Measurements from ENCODE around the gene SEMA4D.

SEMA4D gene

GRCh38 chr9:89440951-89441654 is 56.8 kb downstream of the SEMA4D start:
- TF ChIP-seq CTCF (IDR thresholded peaks at IDR 0.05; ENCODE audit: low read depth, low read length) = no peak
- no peak overlapping the region for H3K4me3 ChIP-seq (ENCODE audit: low read depth, low read length)

GRCh38 chr9:89440548-89440947 is 57.4 kb downstream of the SEMA4D start:
- H3K4me3 ChIP-seq (ENCODE audit: low read depth, low read length) = no peak overlapping the region
- no peak for TF ChIP-seq CTCF (IDR thresholded peaks at IDR 0.05; ENCODE audit: low read depth, low read length)

DNA sequence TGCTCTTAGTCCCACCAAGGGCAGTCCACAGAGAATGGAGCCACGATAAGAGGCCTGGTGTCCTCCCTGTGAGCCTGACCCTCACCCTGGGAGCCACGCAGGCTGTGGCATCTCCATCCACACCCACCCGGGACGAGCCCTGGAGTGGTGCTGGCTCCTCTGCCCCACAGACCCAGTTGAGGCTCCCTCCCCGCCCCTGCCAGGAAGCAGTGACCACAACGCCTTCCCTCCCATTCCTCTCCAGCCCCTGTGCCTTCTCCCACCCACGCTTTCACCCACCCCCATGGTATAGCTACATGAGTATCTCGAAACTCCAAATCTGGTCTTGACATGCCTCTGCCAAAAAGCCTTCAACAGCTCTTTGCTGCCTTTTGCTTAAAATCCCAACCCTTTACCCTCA is 57.9 kb downstream of the SEMA4D start:
- TF ChIP-seq CTCF (IDR thresholded peaks at IDR 0.05; ENCODE audit: low read depth, low read length) = no peak
- H3K4me3 ChIP-seq (ENCODE audit: low read depth, low read length) = no peak overlapping the region

GRCh38 chr9:89439571-89439970 is 58.3 kb downstream of the SEMA4D start:
- no peak for TF ChIP-seq CTCF (IDR thresholded peaks at IDR 0.05; ENCODE audit: low read depth, low read length)
- H3K4me3 ChIP-seq (ENCODE audit: low read depth, low read length) = no peak overlapping the region

GRCh38 chr9:89438194-89438593 is 59.7 kb downstream of the SEMA4D start:
- no peak for TF ChIP-seq CTCF (IDR thresholded peaks at IDR 0.05; ENCODE audit: low read depth, low read length)
- no peak overlapping the region for H3K4me3 ChIP-seq (ENCODE audit: low read depth, low read length)

DNA sequence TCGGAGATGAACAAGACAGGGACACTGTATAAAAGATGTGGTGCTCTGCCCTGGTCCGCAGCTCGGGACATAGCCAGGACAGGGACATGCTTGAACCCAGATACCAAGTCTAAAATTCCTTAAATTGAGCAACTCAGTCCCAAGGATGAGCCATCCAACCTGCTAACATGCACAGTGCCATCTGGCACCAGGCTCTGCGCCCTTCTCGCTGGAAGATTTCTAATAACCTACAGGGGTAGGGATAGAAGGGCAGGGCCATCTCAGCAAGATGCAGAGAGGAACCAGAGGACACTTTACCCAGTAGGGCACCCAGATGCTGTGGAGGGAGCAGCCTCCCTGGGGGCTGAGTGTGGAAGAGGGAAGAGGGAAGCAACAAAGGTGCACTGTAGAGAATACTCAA is 60.1 kb downstream of the SEMA4D start:
- no peak overlapping the region for H3K4me3 ChIP-seq (ENCODE audit: low read depth, low read length)
- TF ChIP-seq CTCF (IDR thresholded peaks at IDR 0.05; ENCODE audit: low read depth, low read length) = no peak

DNA sequence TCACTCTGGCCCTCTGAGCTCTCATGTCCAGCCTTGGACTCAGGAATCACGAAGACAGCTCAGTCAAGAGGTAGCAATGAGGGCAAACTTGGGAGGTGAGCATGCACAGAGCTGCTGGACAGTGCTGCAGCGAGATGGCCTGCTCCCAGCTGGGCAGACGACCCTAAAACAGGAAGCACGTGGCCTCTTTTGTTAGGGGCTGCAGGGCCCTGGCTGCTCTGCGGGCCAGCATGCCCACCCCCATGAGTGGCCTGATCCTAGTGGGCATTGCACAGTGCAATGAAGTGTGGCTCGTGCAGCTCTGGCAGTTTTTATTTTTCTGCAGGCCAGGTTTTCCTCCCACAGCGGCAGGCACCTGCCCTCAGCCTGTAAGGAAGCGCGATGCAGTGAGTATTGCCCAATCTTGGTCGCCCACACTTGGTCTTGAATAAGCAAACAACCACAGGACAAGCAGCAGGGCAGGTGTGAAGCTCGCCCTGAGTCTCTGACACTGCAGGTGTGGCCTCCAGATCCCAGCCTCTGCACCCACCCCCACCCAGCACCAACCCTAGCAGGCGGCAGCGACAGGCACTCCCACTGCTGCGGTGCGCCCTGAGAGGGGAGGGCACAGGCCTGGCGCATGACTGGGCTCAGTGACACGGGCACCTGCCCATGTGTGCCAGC is 60.8 kb downstream of the SEMA4D start:
- no peak for TF ChIP-seq CTCF (IDR thresholded peaks at IDR 0.05; ENCODE audit: low read depth, low read length)
- H3K4me3 ChIP-seq (ENCODE audit: low read depth, low read length) = no peak overlapping the region

All from WI38 (cell line).